Psoas muscle (tissue), 8 donors: ENCODE results near the gene PLAC1. TPM values are rescaled to one million over a fixed set of nuclear protein-coding genes. Genes with fewer than 3 reads are reported as not detected.

Source experiments
- ATAC-seq, 4 donors: fragments of 200-7000 bp; cut with Tn5 transposase; one replicate each; pipeline ENCODE4 v1.9.1; 2020; ENCODE audit warnings: moderate library complexity in 3 of 4, mild to moderate bottlenecking in 2 of 4
- DNase-seq, 2 donors: peaks; one replicate each; pipeline ENCODE4 v3.0.0-alpha.2; 2020
- H3K27ac ChIP-seq: fragments of 200-600 bp; one replicate; pipeline ENCODE4 v1.8.0; 2022
- H3K27me3 ChIP-seq, 3 donors: fragments of 200-600 bp in 1 of 3; one replicate each; pipeline versions ENCODE4 v1.6.1 to v1.8.0; 2013 to 2022; ENCODE audit warnings: low read length in 2 of 3, mild to moderate bottlenecking in 2 of 3, moderate library complexity in 1 of 3; ENCODE audit not compliant: insufficient read depth in 3 of 3
- H3K36me3 ChIP-seq, 2 donors: fragments of 200-600 bp in 1 of 2; one replicate each; pipeline versions ENCODE4 v1.6.1 to v1.8.0; 2013 to 2022; ENCODE audit warnings: low read depth in 1 of 2, mild to moderate bottlenecking in 1 of 2, moderate library complexity in 1 of 2; ENCODE audit not compliant: insufficient read depth in 1 of 2
- H3K4me1 ChIP-seq: fragments of 200-600 bp; one replicate; pipeline ENCODE4 v1.8.0; 2022
- H3K4me3 ChIP-seq: fragments of 200-600 bp; one replicate; pipeline ENCODE4 v1.8.0; 2022; ENCODE audit warnings: mild to moderate bottlenecking
- H3K9me3 ChIP-seq: fragments of 200-600 bp; one replicate; pipeline ENCODE4 v1.8.0; 2022
- WGBS, 3 donors: extraction: QIAGEN DNeasy Blood & Tissue Kit; methylation state at CpG; one replicate each; pipeline versions ENCODE4 v1.1.6 to v1.1.7; 2013; 5-methylcytosine and 5-hydroxymethylcytosine counted together
- intact Hi-C, 2 donors: fragments of 100-400 bp; cut with DNase I; formaldehyde crosslinking; loops; one replicate each; pipeline versions ENCODE4 v1.11.0 to v1.14.2; 2022
- polyA plus RNA-seq, 3 donors: library from polyadenylated mRNA; stranded (reverse); fragments of 200-250 nt; gene quantifications; one replicate each; pipeline ENCODE4 v1.2.3, GENCODE V29; 2013
- total RNA-seq, 4 donors: library from RNA; stranded (reverse); fragmentation: NEBNext Ultra II Directional in 2 of 4; extraction: Animal tissue kit (Norgen Biotek cat#: 25700) in 2 of 4; gene quantifications; one replicate each; pipeline versions ENCODE4 v1.2.1 to v1.2.4, GENCODE V29; 2021 to 2023
- TF ChIP-seq, protein P1 (sequence below): fragments of 200-600 bp; IDR thresholded peaks from one replicate; pipeline ENCODE4 v1.8.0; 2022; ENCODE audit warnings: antibody characterized with exemption
- donor health status: healthy with polysubstance abuse.
- donor health status: DM: no; HTN: no; CAD: no; lungs with moderate emphysema.
- donor health status: Bipolar disorder and iron deficiency.
- donor health status: healthy.
- donor health status: DM: yes; HTN: yes; CAD: no.
- donor health status: DM: no; HTN: no; CAD: no.
- donor health status: DM: no; HTN: no; CAD: no.
- donor health status: DM: yes; HTN: yes; CAD: no.

Gene PLAC1
- total and polyA plus RNA-seq, 7 donors = 0.13 to 3.0 (median 0.32) TPM; not detected in 2

DNA sequence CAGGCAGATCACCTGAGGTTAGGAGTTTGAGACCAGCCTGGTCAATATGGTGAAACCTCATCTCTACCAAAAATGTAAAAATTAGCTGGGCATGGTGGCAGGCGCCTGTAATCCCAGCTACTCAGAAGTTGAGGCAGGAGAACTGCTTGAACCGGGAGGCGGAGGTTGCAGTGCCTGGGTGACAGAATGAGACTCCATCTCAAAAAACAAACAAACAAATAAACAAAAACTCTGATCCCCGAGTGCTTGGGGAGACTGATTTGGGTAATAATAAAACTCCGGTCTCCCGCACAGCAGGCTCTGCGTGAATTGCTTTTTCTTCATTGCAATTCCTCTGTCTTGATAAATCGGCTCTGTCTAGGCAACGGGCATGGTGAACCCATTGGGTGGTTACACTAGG lies 124.9 kb downstream of the PLAC1 start:
- WGBS, 3 donors = 63 to 83% (median 80%) methylated on average over 9 of the region's 9 CpGs
- Histone ChIP-seq H3K27ac (no peak overlapping the region), H3K27me3 (peaks cover 0 to 9% (median 2%) of the 10 kb centered on the region in 3 donors), H3K4me1 (no peaks in the 10 kb centered on the region), H3K36me3 (no peaks in the 10 kb centered on the region), H3K9me3 (no peaks in the 10 kb centered on the region), H3K4me3 (no peak overlapping the region)
- DNase-seq (no peak), ATAC-seq (no peak)
- TF ChIP-seq, protein P1, sequence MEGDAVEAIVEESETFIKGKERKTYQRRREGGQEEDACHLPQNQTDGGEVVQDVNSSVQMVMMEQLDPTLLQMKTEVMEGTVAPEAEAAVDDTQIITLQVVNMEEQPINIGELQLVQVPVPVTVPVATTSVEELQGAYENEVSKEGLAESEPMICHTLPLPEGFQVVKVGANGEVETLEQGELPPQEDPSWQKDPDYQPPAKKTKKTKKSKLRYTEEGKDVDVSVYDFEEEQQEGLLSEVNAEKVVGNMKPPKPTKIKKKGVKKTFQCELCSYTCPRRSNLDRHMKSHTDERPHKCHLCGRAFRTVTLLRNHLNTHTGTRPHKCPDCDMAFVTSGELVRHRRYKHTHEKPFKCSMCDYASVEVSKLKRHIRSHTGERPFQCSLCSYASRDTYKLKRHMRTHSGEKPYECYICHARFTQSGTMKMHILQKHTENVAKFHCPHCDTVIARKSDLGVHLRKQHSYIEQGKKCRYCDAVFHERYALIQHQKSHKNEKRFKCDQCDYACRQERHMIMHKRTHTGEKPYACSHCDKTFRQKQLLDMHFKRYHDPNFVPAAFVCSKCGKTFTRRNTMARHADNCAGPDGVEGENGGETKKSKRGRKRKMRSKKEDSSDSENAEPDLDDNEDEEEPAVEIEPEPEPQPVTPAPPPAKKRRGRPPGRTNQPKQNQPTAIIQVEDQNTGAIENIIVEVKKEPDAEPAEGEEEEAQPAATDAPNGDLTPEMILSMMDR = no peak
- intact Hi-C loops = no loop called here

DNA sequence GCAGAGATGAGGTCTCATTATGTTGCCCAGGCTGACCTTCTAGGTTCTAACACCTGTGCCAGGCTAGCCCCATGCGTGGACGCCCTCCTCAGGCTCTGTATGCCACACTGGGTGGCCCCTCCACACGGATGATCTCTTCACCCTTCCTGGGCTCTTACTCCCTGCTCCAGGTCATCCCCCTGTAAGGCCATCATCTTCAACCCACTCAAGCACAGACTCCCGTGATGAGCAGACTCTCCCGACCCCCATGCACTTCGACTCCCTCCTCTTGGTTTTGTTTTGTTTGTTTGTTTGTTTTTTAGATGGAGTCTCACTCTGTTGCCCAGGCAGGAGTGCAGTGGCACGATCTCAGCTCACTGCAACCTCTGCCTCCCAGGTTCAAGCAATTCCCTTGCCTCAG lies 127.4 kb downstream of the PLAC1 start:
- Histone ChIP-seq H3K9me3 (no peaks in the 10 kb centered on the region), H3K27me3 (peaks cover 0 to 9% (median 2%) of the 10 kb centered on the region in 3 donors), H3K4me1 (no peaks in the 10 kb centered on the region), H3K27ac (no peak overlapping the region), H3K36me3 (no peaks in the 10 kb centered on the region), H3K4me3 (no peak overlapping the region)
- no peak for DNase-seq
- TF ChIP-seq, protein P1 = no peak
- intact Hi-C loops = no loop called here
- WGBS, 3 donors = 75 to 99% (median 90%) methylated on average over 5 to 7 of the region's 7 CpGs
- ATAC-seq = no peak

DNA sequence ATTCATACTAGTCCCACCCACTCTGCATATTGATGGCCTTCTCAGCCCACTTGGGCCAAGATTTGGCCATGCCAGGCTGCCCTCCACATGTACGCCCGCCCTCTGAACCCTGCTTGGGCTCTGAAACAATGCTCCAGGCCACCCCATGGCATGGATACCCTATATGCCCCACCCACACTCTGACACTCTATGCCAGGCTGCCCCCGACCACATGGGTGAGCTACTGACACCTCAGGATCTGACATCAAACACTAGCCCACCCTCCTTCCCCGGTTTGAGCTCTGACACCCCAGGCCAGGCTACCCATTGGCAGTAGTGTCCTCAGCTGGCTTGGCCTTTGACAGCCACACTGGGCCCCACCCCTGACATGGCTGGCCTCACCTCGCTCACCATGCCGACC lies 128.8 kb downstream of the PLAC1 start:
- H3K27ac ChIP-seq = no peak overlapping the region
- no peaks in the 10 kb centered on the region for H3K9me3 ChIP-seq
- DNase-seq (no peak), ATAC-seq (no peak)
- TF ChIP-seq, protein P1 = no peak
- no peak overlapping the region for H3K4me3 ChIP-seq
- no peaks in the 10 kb centered on the region for H3K36me3 ChIP-seq
- intact Hi-C loops = no loop called here
- no peaks in the 10 kb centered on the region for H3K4me1 ChIP-seq
- 84 to 93% (median 86%) methylated on average over 4 to 6 of the region's 6 CpGs for WGBS, 3 donors
- H3K27me3 ChIP-seq = peaks cover 0 to 9% (median 0%) of the 10 kb centered on the region in 3 donors

DNA sequence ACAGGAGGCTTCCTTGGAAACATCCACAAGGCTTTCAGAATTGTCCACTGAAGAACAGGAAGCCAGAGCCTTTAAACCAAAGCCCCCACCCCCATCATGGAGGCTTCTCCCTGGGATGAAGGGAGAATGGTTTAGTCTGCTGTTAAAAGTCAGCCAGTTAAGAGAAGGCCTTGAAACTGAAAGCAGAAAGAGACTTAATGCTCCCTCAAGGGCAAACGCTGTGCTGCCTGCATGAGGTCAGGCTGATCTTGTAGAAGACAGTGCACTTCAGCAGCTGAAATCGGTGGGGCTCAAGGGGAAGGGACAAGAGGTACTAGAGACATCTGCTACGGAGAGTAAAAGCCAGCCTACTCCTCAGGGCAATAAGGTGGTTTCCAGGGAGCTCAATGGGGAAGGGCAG lies 129.3 kb downstream of the PLAC1 start:
- no peaks in the 10 kb centered on the region for H3K36me3 ChIP-seq
- DNase-seq = no peak
- H3K9me3 ChIP-seq = no peaks in the 10 kb centered on the region
- intact Hi-C loops = no loop called here
- no peak for ATAC-seq
- no peak overlapping the region for H3K27ac ChIP-seq
- 24 to 33% (median 31%) methylated on average over 2 to 3 of the region's 3 CpGs for WGBS, 3 donors
- H3K27me3 ChIP-seq = peaks cover 0 to 9% (median 0%) of the 10 kb centered on the region in 3 donors
- no peak overlapping the region for H3K4me3 ChIP-seq
- TF ChIP-seq, protein P1 = no peak
- no peaks in the 10 kb centered on the region for H3K4me1 ChIP-seq

DNA sequence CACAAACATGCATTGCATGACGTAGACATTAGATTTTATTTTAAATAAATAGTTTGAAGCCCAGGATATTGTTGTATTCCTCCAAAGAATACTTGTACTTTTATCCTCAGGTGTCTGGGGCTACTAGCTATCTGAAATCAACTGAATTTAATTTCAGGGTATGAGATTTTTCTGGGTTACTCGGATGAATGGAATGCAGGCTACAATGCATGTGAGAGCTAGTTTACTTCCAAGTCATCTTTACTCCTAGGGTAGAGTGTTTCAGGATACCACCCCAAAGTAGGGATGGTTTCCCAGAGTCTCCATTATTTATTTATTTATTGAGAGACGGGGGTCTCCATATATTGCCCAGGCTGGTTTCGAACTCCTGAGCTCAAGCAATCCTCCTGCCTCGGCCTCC lies 131.9 kb downstream of the PLAC1 start:
- intact Hi-C loops = no loop called here
- Histone ChIP-seq H3K4me3 (no peak overlapping the region), H3K27me3 (peaks cover 0 to 5% (median 0%) of the 10 kb centered on the region in 3 donors), H3K27ac (no peak overlapping the region), H3K4me1 (no peaks in the 10 kb centered on the region), H3K36me3 (no peaks in the 10 kb centered on the region), H3K9me3 (no peaks in the 10 kb centered on the region)
- ATAC-seq = no peak
- WGBS, 3 donors = 82 to 99% (median 95%) methylated on average over 5 of the region's 5 CpGs
- no peak for DNase-seq
- TF ChIP-seq, protein P1 = no peak
